ENCODE results near the gene IPPK. TPM values are rescaled to one million over a fixed set of nuclear protein-coding genes. Genes with fewer than 3 reads are reported as not detected.

Gene IPPK
- total RNA-seq, 2 experiments from 2014 or later = 12.5 to 15.8 TPM

GRCh38 chr9:92603100-92603499 lies 66.8 kb downstream of the IPPK start:
- no peak overlapping the region for H3K4me3 Mint-ChIP-seq
- H3K27me3 Mint-ChIP-seq = no peaks in the 10 kb centered on the region
- DNase-seq = no peak
- no peaks in the 10 kb centered on the region for H3K9me3 Mint-ChIP-seq
- CTCF ChIA-PET = no interaction called here
- TF ChIP-seq CTCF (IDR thresholded peaks at IDR 0.05) = no peak
- POLR2A ChIA-PET = no interaction called here
- H3K36me3 Mint-ChIP-seq (ENCODE audit: low read depth) = peaks cover 5% of the 10 kb centered on the region
- no peaks in the 10 kb centered on the region for H3K4me1 Mint-ChIP-seq (ENCODE audit: low read depth)
- no peak overlapping the region for H3K27ac Mint-ChIP-seq
- intact Hi-C loops (cut with micrococcal nuclease) = no loop called here
- no peak for ATAC-seq

- H3K4me1 Mint-ChIP-seq (ENCODE audit: low read depth) = no peaks in the 10 kb centered on the region
- DNase-seq (no peak), ATAC-seq (no peak)
- H3K27me3 Mint-ChIP-seq = no peaks in the 10 kb centered on the region
- H3K9me3 Mint-ChIP-seq = no peaks in the 10 kb centered on the region
- CTCF ChIA-PET = no interaction called here
- H3K4me3 Mint-ChIP-seq = no peak overlapping the region
- POLR2A ChIA-PET = interaction anchor here (1.4 kb wide), 1 partner anchor 14 kb away, joined by 3 read pairs; no protein-coding TSS in a partner anchor
- H3K27ac Mint-ChIP-seq = no peak overlapping the region
- H3K36me3 Mint-ChIP-seq (ENCODE audit: low read depth) = peaks cover 5% of the 10 kb centered on the region
- intact Hi-C loops (cut with micrococcal nuclease) = no loop called here
- TF ChIP-seq CTCF (IDR thresholded peaks at IDR 0.05) = no peak
Measured at GRCh38 chr9:92602413-92602812, 67.5 kb downstream of the IPPK start.

GRCh38 chr9:92601451-92601850 lies 68.5 kb downstream of the IPPK start:
- H3K36me3 Mint-ChIP-seq (ENCODE audit: low read depth) = peaks cover 5% of the 10 kb centered on the region
- TF ChIP-seq CTCF (IDR thresholded peaks at IDR 0.05) = no peak
- POLR2A ChIA-PET = interaction anchor here (0.9 to 1.4 kb wide), 2 partner anchors 13 to 15 kb away, joined by 3 read pairs; no protein-coding TSS in a partner anchor
- intact Hi-C loops (cut with micrococcal nuclease) = no loop called here
- H3K4me3 Mint-ChIP-seq = no peak overlapping the region
- H3K27ac Mint-ChIP-seq = no peak overlapping the region
- ATAC-seq (no peak), DNase-seq (no peak)
- no peaks in the 10 kb centered on the region for H3K4me1 Mint-ChIP-seq (ENCODE audit: low read depth)
- CTCF ChIA-PET = interaction anchor here (0.7 kb wide), 1 partner anchor 14 kb away, joined by 3 read pairs; no protein-coding TSS in a partner anchor
- no peaks in the 10 kb centered on the region for H3K9me3 Mint-ChIP-seq
- H3K27me3 Mint-ChIP-seq = no peaks in the 10 kb centered on the region

- H3K4me3 Mint-ChIP-seq = no peak overlapping the region
- POLR2A ChIA-PET = no interaction called here
- no peak for ATAC-seq
- no peaks in the 10 kb centered on the region for H3K27me3 Mint-ChIP-seq
- no peaks in the 10 kb centered on the region for H3K4me1 Mint-ChIP-seq (ENCODE audit: low read depth)
- CTCF ChIA-PET = interaction anchor here (0.7 kb wide), 1 partner anchor 15 kb away, joined by 3 read pairs; no protein-coding TSS in a partner anchor
- intact Hi-C loops (cut with micrococcal nuclease) = no loop called here
- TF ChIP-seq CTCF (IDR thresholded peaks at IDR 0.05) = no peak
- DNase-seq = no peak
- H3K36me3 Mint-ChIP-seq (ENCODE audit: low read depth) = peaks cover 5% of the 10 kb centered on the region
- H3K27ac Mint-ChIP-seq = no peak overlapping the region
- H3K9me3 Mint-ChIP-seq = no peaks in the 10 kb centered on the region
Measured at GRCh38 chr9:92600462-92601261, 69.3 kb downstream of the IPPK start.

DNA sequence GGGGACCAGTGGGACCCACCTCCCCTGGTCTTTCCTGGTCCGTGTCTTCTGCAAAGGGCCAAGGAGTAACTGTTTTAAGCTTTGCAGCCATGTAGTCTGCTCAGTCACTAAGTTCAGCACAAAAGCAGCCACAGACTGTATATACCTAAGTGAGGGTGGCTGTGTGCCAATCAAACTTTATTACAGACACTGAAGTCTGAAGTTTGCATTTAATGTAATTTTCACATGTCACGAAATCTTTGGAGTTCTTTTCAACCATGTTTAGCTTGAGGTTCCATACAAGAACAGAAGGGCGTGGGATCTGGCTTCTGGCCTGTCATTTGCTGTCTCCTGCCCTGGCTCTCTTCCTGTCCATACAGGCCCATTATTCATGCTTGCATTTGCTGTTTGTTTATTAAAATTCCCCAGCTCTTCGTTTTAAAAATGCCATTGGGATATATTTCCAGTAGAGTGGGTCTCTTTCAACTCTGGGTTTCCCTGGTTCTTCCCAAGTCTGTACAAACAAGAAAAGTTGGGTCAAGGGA lies 69.9 kb downstream of the IPPK start:
- DNase-seq (no peak), ATAC-seq (no peak)
- no peak overlapping the region for H3K4me3 Mint-ChIP-seq
- no peak overlapping the region for H3K27ac Mint-ChIP-seq
- TF ChIP-seq CTCF (IDR thresholded peaks at IDR 0.05) = no peak
- POLR2A ChIA-PET = no interaction called here
- peaks cover 2% of the 10 kb centered on the region for H3K36me3 Mint-ChIP-seq (ENCODE audit: low read depth)
- intact Hi-C loops (cut with micrococcal nuclease) = no loop called here
- H3K27me3 Mint-ChIP-seq = no peaks in the 10 kb centered on the region
- CTCF ChIA-PET = interaction anchor here (0.6 kb wide), 1 partner anchor 73 kb away, joined by 3 read pairs; no protein-coding TSS in a partner anchor
- H3K9me3 Mint-ChIP-seq = no peaks in the 10 kb centered on the region
- no peaks in the 10 kb centered on the region for H3K4me1 Mint-ChIP-seq (ENCODE audit: low read depth)

Data from activated CD8-positive, alpha-beta T cell treated with anti-CD3 and anti-CD28 coated beads for 36 hours (primary cell).